OCI-LY3 (cell line): ENCODE data around the gene ARVCF.

Experiments used
- EZH2phosphoT487 ChIP-seq: fragments of 200-600 bp; shearing (Covaris generic); IDR thresholded peaks from 2 replicates; pipeline ENCODE4 v1.6.1; 2018; ENCODE audit warnings: antibody characterized with exemption, mixed run types, low read depth
- TF ChIP-seq, protein P1 (sequence below): fragments of 200-600, 300-600 bp; sonication (generic); IDR thresholded peaks from 2 replicates; pipeline ENCODE4 v1.5.1; 2014; ENCODE audit warnings: antibody characterized with exemption, low read length, low read depth

GRCh38 chr22:19972251-19972650 lies 44.4 kb downstream of the ARVCF start:
- TF ChIP-seq, protein P1, sequence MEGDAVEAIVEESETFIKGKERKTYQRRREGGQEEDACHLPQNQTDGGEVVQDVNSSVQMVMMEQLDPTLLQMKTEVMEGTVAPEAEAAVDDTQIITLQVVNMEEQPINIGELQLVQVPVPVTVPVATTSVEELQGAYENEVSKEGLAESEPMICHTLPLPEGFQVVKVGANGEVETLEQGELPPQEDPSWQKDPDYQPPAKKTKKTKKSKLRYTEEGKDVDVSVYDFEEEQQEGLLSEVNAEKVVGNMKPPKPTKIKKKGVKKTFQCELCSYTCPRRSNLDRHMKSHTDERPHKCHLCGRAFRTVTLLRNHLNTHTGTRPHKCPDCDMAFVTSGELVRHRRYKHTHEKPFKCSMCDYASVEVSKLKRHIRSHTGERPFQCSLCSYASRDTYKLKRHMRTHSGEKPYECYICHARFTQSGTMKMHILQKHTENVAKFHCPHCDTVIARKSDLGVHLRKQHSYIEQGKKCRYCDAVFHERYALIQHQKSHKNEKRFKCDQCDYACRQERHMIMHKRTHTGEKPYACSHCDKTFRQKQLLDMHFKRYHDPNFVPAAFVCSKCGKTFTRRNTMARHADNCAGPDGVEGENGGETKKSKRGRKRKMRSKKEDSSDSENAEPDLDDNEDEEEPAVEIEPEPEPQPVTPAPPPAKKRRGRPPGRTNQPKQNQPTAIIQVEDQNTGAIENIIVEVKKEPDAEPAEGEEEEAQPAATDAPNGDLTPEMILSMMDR = no peak
- TF ChIP-seq EZH2phosphoT487 = no peak
